Liver (tissue), 3 donors: ENCODE results near the gene RHOD.

ENCODE experiments used
- EGR1 ChIP-seq, 2 donors: IDR thresholded peaks; 2 replicates each; pipeline ENCODE4 v1.6.1; 2016 to 2018; ENCODE audit warnings: antibody characterized with exemption in 2 of 2, low read depth in 2 of 2
- GABPA ChIP-seq, 2 donors: IDR thresholded peaks in 1 of 2; conservative IDR thresholded peaks in 1 of 2; 2 replicates each; pipeline ENCODE4 v1.6.1; 2016; ENCODE audit warnings: antibody characterized with exemption in 2 of 2, mild to moderate bottlenecking in 1 of 2, moderate library complexity in 1 of 2
- HNF4G ChIP-seq: IDR thresholded peaks from 2 replicates; pipeline ENCODE4 v1.6.1; 2016; ENCODE audit warnings: antibody characterized with exemption
- RAD21 ChIP-seq, 2 donors: IDR thresholded peaks; 2 replicates each; pipeline ENCODE4 v1.6.1; 2016; ENCODE audit warnings: antibody characterized with exemption in 2 of 2, mild to moderate bottlenecking in 2 of 2
- RXRA ChIP-seq, 2 donors: IDR thresholded peaks; 2 replicates each; pipeline ENCODE4 v1.6.1; 2017 to 2018; ENCODE audit warnings: antibody characterized with exemption in 2 of 2, mild to moderate bottlenecking in 1 of 2
- SP1 ChIP-seq: IDR thresholded peaks from 2 replicates; pipeline ENCODE4 v1.6.1; 2018; ENCODE audit warnings: antibody characterized with exemption, mild to moderate bottlenecking
- TAF1 ChIP-seq: conservative IDR thresholded peaks from 2 replicates; pipeline ENCODE4 v1.6.1; 2016; ENCODE audit warnings: antibody characterized with exemption, mild to moderate bottlenecking
- YY1 ChIP-seq: IDR thresholded peaks from 2 replicates; pipeline ENCODE4 v1.6.1; 2016; ENCODE audit warnings: antibody characterized with exemption, mild to moderate bottlenecking
- TF ChIP-seq, protein P1 (sequence below): fragments of 150-350 bp; IDR thresholded peaks from 2 replicates; pipeline ENCODE4 v1.5.1; 2017; ENCODE audit warnings: improper control_type of control experiment, low read depth, low read length; ENCODE audit not compliant: missing input control
- TF ChIP-seq, protein P2 (sequence below): IDR thresholded peaks from 2 replicates; pipeline ENCODE4 v1.6.1; 2016; ENCODE audit warnings: antibody characterized with exemption, mild to moderate bottlenecking
- TF ChIP-seq, protein P3 (sequence below): IDR thresholded peaks from 2 replicates; pipeline ENCODE4 v1.6.1; 2016; ENCODE audit warnings: antibody characterized with exemption
- TF ChIP-seq, protein P4 (sequence below): IDR thresholded peaks from 2 replicates; pipeline ENCODE4 v1.6.1; 2016; ENCODE audit warnings: antibody characterized with exemption
- donor health status: healthy.
- donor health status: healthy.

DNA sequence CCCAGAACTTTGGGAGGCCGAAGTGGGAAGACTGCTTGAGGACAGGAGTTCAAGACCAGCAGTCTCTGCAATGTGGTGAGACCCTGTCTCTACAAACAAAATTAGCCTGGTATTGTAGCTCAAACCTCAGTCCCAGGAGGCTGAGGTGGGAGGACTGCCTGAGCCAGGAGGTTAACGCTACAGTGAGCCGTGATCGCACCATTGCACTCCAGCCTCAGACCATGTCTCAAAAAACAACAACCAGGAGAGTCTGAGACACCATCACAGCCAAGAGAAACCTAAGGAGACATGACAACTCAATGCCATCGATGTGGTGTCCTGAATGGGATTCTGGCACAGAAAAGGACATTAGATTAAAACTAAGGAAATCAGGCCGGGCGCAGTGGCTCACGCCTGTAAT is 34.1 kb downstream of the RHOD start:
- no peak for TF ChIP-seq RXRA (IDR thresholded peaks at IDR 0.05)
- TF ChIP-seq, protein P1, sequence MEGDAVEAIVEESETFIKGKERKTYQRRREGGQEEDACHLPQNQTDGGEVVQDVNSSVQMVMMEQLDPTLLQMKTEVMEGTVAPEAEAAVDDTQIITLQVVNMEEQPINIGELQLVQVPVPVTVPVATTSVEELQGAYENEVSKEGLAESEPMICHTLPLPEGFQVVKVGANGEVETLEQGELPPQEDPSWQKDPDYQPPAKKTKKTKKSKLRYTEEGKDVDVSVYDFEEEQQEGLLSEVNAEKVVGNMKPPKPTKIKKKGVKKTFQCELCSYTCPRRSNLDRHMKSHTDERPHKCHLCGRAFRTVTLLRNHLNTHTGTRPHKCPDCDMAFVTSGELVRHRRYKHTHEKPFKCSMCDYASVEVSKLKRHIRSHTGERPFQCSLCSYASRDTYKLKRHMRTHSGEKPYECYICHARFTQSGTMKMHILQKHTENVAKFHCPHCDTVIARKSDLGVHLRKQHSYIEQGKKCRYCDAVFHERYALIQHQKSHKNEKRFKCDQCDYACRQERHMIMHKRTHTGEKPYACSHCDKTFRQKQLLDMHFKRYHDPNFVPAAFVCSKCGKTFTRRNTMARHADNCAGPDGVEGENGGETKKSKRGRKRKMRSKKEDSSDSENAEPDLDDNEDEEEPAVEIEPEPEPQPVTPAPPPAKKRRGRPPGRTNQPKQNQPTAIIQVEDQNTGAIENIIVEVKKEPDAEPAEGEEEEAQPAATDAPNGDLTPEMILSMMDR: no peak
- TF ChIP-seq HNF4G: no peak
- TF ChIP-seq TAF1: no peak
- TF ChIP-seq, protein P2, sequence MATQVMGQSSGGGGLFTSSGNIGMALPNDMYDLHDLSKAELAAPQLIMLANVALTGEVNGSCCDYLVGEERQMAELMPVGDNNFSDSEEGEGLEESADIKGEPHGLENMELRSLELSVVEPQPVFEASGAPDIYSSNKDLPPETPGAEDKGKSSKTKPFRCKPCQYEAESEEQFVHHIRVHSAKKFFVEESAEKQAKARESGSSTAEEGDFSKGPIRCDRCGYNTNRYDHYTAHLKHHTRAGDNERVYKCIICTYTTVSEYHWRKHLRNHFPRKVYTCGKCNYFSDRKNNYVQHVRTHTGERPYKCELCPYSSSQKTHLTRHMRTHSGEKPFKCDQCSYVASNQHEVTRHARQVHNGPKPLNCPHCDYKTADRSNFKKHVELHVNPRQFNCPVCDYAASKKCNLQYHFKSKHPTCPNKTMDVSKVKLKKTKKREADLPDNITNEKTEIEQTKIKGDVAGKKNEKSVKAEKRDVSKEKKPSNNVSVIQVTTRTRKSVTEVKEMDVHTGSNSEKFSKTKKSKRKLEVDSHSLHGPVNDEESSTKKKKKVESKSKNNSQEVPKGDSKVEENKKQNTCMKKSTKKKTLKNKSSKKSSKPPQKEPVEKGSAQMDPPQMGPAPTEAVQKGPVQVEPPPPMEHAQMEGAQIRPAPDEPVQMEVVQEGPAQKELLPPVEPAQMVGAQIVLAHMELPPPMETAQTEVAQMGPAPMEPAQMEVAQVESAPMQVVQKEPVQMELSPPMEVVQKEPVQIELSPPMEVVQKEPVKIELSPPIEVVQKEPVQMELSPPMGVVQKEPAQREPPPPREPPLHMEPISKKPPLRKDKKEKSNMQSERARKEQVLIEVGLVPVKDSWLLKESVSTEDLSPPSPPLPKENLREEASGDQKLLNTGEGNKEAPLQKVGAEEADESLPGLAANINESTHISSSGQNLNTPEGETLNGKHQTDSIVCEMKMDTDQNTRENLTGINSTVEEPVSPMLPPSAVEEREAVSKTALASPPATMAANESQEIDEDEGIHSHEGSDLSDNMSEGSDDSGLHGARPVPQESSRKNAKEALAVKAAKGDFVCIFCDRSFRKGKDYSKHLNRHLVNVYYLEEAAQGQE: no peak
- TF ChIP-seq GABPA (IDR thresholded peaks at IDR 0.05 in 1 of 2, conservative IDR thresholded peaks at IDR 0.05 in 1 of 2): no peak
- TF ChIP-seq, protein P3, sequence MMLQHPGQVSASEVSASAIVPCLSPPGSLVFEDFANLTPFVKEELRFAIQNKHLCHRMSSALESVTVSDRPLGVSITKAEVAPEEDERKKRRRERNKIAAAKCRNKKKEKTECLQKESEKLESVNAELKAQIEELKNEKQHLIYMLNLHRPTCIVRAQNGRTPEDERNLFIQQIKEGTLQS: no peak
- no peak for TF ChIP-seq YY1
- TF ChIP-seq, protein P4, sequence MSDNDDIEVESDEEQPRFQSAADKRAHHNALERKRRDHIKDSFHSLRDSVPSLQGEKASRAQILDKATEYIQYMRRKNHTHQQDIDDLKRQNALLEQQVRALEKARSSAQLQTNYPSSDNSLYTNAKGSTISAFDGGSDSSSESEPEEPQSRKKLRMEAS: no peak
- no peak for TF ChIP-seq EGR1 (IDR thresholded peaks at IDR 0.05; ENCODE audit: low read depth in 2 of 2)
- no peak for TF ChIP-seq RAD21 (IDR thresholded peaks at IDR 0.05)
- TF ChIP-seq SP1: no peak
